Measurements from ENCODE around the gene OR5AR1.

Gene OR5AR1

DNA sequence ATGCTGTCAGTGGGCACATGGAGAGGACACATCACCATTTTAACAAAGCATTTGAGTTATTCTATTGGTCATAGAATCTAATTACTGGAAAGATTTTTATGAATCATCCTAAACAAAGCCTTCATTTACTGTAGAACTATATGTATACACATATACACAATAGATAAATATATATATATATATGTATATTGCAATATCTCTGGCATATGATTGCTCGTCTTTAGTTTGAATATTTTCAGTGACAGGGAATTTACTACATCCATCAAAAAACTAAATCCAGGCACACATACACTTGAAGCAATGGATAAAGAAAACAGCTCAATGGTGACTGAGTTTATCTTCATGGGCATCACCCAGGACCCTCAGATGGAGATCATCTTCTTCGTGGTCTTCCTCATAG, at the start of gene OR5AR1:
Gene OR5AR1, plus strand, starts transcription at position 301 of the 400 bp plus-strand sequence. Its CDS starts 0 bp downstream, at position 301.
- TF ChIP-seq EZH2phosphoT487 (IDR thresholded peaks at IDR 0.05; ENCODE audit: borderline replicate concordance, low read length), result no peak
- TF ChIP-seq, protein P1, sequence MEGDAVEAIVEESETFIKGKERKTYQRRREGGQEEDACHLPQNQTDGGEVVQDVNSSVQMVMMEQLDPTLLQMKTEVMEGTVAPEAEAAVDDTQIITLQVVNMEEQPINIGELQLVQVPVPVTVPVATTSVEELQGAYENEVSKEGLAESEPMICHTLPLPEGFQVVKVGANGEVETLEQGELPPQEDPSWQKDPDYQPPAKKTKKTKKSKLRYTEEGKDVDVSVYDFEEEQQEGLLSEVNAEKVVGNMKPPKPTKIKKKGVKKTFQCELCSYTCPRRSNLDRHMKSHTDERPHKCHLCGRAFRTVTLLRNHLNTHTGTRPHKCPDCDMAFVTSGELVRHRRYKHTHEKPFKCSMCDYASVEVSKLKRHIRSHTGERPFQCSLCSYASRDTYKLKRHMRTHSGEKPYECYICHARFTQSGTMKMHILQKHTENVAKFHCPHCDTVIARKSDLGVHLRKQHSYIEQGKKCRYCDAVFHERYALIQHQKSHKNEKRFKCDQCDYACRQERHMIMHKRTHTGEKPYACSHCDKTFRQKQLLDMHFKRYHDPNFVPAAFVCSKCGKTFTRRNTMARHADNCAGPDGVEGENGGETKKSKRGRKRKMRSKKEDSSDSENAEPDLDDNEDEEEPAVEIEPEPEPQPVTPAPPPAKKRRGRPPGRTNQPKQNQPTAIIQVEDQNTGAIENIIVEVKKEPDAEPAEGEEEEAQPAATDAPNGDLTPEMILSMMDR (IDR thresholded peaks at IDR 0.05; ENCODE audit: low read depth, low read length, poor library complexity, severe bottlenecking), result no peak
- H4K20me1 ChIP-seq (ENCODE audit: control insufficient read depth, insufficient read depth, low read depth, low read length), result no peaks in the 10 kb centered on the region
- no peaks in the 10 kb centered on the region for H3K9me2 ChIP-seq (replicated peaks; ENCODE audit: control insufficient read depth, low read length)
- no peaks in the 10 kb centered on the region for H3K79me2 ChIP-seq (ENCODE audit: control insufficient read depth, low read length)
- no peaks in the 10 kb centered on the region for H3K36me3 ChIP-seq (ENCODE audit: control insufficient read depth, low read length)
- no peak within 1 kb of the TSS for H3K27ac ChIP-seq (ENCODE audit: low read depth, low read length)
- no peaks in the 10 kb centered on the region for H3F3A ChIP-seq (ENCODE audit: control insufficient read depth, insufficient read depth)
- H3K4me2 ChIP-seq (ENCODE audit: low read length), result no peak within 1 kb of the TSS
- H3K4me1 ChIP-seq (ENCODE audit: control insufficient read depth, low read length), result no peaks in the 10 kb centered on the region
- no peaks in the 10 kb centered on the region for H3K27me3 ChIP-seq (ENCODE audit: control insufficient read depth, low read length)
- H3K4me3 ChIP-seq (ENCODE audit: low read length), result no peak within 1 kb of the TSS
- H3K9me3 ChIP-seq (ENCODE audit: control insufficient read depth, insufficient read depth, low read length), result no peaks in the 10 kb centered on the region

DNA sequence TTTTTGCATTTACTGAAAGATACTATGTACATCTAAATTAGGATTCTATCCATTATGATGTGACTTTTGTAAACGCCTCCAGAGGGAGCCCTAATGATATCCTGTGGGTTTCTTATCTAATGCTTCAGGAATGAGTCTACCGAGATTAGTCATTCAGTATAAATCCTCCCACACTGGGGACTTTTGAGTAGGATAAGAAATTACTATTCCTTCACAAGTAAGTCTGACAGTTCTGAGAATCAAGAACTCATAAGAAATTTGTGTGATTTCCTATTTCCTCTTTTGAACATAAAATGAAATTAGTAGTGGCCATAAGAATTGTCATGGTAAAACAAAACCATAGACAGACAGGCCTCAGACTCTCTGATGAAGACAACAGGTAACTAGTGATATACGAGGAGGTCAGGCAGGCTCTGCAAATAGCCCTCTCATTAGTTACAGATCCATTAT, 38.8 kb upstream of the OR5AR1 start:
- Histone ChIP-seq H3K4me3 (ENCODE audit: low read length) (no peak overlapping the region), H3F3A (ENCODE audit: control insufficient read depth, insufficient read depth) (no peaks in the 10 kb centered on the region), H3K4me2 (ENCODE audit: low read length) (no peak overlapping the region), H3K27ac (ENCODE audit: low read depth, low read length) (no peak overlapping the region), H3K4me1 (ENCODE audit: control insufficient read depth, low read length) (no peaks in the 10 kb centered on the region), H3K27me3 (ENCODE audit: control insufficient read depth, low read length) (no peaks in the 10 kb centered on the region), H3K9me2 (replicated peaks; ENCODE audit: control insufficient read depth, low read length) (no peaks in the 10 kb centered on the region), H4K20me1 (ENCODE audit: control insufficient read depth, insufficient read depth, low read depth, low read length) (no peaks in the 10 kb centered on the region), H3K36me3 (ENCODE audit: control insufficient read depth, low read length) (no peaks in the 10 kb centered on the region), H3K9me3 (ENCODE audit: control insufficient read depth, insufficient read depth, low read length) (no peaks in the 10 kb centered on the region), H3K79me2 (ENCODE audit: control insufficient read depth, low read length) (no peaks in the 10 kb centered on the region)
- TF ChIP-seq EZH2phosphoT487 (IDR thresholded peaks at IDR 0.05; ENCODE audit: borderline replicate concordance, low read length), result no peak
- TF ChIP-seq, protein P1 (IDR thresholded peaks at IDR 0.05; ENCODE audit: low read depth, low read length, poor library complexity, severe bottlenecking), result peak; percentile 56

DNA sequence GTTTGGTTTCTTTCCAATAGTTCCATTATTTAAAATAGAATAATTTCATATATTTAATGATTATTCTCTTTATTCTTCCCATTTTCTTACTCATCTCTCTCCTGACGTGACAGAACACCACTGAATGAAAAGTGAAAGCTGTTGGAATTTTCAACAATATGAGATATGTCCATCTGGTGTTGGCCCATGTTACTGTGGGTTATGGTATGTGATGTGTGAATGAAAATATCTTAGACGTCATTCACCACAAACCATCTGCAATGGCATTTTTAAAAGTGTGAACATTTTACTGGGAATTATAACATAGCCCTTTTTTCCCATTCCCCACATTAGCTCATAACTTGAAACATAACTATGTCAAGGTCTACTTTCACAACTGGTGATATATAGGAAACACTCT, 37.5 kb upstream of the OR5AR1 start:
- H3K79me2 ChIP-seq (ENCODE audit: control insufficient read depth, low read length), result no peaks in the 10 kb centered on the region
- H4K20me1 ChIP-seq (ENCODE audit: control insufficient read depth, insufficient read depth, low read depth, low read length), result no peaks in the 10 kb centered on the region
- no peaks in the 10 kb centered on the region for H3F3A ChIP-seq (ENCODE audit: control insufficient read depth, insufficient read depth)
- no peaks in the 10 kb centered on the region for H3K9me2 ChIP-seq (replicated peaks; ENCODE audit: control insufficient read depth, low read length)
- H3K4me2 ChIP-seq (ENCODE audit: low read length), result no peak overlapping the region
- H3K27ac ChIP-seq (ENCODE audit: low read depth, low read length), result no peak overlapping the region
- no peaks in the 10 kb centered on the region for H3K9me3 ChIP-seq (ENCODE audit: control insufficient read depth, insufficient read depth, low read length)
- no peaks in the 10 kb centered on the region for H3K36me3 ChIP-seq (ENCODE audit: control insufficient read depth, low read length)
- H3K27me3 ChIP-seq (ENCODE audit: control insufficient read depth, low read length), result no peaks in the 10 kb centered on the region
- H3K4me3 ChIP-seq (ENCODE audit: low read length), result no peak overlapping the region
- TF ChIP-seq EZH2phosphoT487 (IDR thresholded peaks at IDR 0.05; ENCODE audit: borderline replicate concordance, low read length), result no peak
- TF ChIP-seq, protein P1 (IDR thresholded peaks at IDR 0.05; ENCODE audit: low read depth, low read length, poor library complexity, severe bottlenecking), result no peak
- H3K4me1 ChIP-seq (ENCODE audit: control insufficient read depth, low read length), result no peaks in the 10 kb centered on the region
